Stimulated activated CD8-positive, alpha-beta memory T cell treated with anti-CD3 and anti-CD28 coated beads, Interleukin-7, amount 100 ng/mL, for 4 hours (primary cell): ENCODE results near the gene PUS3.
"Not testable (repeated sequence)": the region's sequence is repeated elsewhere in the genome, so short reads cannot be mapped to it uniquely, and the experiment has no call there.

Experiments
- DNase-seq, 2 donors: peaks; one replicate each; pipeline ENCODE4 v3.0.0-alpha.2; 2020; ENCODE audit warnings: low read depth in 2 of 2

PUS3 gene

DNA sequence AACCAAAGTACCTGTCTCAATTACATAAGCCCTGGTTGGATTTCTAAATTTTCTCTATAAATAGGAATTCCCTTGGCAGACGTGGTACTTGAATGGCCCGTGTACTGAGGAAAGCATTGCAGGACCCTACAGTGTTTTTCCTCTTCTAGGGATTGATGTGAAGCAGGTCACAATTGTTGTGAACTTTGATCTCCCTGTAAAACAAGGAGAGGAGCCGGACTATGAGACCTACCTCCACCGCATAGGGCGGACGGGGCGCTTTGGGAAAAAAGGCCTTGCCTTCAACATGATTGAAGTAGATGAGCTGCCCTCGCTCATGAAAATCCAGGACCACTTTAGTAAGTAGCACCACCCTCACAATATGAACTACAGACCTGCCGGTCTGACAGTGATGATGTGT, 18.0 kb upstream of the PUS3 start:
- DNase-seq, result no peak

DNA sequence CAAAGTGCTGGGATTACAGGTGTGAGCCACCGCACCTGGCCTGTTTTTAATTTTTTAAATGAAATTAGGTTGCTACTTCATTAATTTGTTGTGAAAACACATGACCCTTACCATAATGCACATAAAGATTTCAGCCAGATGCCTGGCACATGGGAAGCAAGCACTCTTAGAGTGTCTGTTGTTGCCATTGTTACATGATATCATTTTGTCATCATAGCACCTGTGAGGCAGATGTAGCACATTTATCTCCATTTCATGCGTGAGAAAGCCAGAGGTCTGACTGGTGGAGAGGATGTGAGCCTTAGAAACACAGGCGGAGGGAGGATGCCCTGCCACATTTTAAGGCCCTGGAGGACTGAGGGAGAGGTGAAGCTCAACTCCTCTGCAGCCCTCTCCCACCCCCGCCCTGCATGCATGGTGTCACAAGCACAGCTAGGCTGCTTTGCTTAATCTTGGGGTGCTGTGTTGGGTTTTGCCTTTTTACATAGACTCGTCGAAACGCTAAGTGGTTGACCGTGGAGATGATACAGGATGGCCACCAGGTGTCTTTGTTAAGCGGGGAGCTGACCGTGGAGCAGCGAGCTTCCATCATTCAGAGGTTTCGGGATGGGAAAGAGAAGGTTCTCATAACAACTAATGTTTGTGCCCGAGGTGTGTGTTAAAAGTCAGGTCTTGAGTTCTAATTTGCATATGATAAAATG, 15.3 kb upstream of the PUS3 start:
- DNase-seq, result no peak

DNA sequence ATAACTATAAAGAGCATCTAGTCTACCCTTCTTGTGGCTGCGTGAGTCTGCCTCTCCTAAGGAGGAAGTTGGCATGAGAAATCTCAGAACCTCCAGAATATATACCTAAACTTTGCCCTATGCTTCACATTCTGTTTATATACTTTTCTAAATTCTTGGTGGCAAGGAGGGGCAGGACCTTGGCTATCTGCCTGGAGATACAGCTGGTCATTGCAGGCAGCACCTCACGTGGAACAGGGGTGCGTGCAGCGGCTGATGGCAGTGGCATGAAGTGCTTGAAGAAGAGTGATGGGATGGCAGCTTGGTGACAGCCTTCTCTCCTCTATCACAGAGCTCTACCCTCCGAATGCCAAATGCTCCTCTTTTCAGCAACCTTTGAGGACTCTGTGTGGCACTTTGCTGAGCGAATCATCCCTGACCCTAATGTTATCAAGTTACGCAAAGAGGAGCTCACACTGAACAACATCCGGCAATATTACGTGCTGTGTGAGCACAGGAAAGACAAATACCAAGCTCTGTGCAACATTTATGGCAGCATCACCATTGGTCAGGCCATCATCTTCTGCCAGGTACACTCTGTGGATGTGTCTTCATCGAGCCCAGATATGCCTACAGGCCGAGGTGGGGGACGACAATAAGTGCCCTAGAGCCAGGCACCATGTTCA, 13.8 kb upstream of the PUS3 start:
- no peak for DNase-seq

GRCh38 chr11:125914601-125915000, 11.6 kb upstream of the PUS3 start:
- DNase-seq, result not testable (repeated sequence)

DNA sequence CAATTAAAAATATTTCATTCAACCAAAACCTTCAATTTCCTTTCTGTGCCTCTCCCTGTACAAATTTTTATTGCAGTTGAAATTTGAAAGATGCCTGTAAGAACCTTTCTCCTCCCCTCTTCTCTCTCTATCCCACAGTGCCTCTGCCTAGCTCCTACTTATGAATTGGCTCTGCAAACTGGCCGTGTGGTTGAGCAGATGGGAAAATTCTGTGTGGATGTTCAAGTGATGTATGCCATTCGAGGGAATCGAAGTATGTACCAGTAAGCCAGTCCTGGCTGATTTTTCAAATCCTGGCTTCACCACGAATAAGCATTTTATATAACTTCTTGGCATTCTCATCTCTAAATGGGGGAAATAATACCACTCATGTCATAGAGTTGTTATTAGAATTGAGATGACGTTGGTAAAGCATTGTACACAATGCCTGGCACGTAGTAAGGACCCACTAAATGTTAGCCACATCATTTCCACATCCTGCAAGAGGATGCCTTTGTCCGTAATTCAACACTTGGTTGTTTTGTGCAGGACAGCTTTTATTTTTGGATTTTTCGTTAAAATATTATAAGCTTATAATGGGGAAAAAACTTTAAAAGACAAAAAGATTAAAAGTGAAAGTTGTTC, 7.3 kb upstream of the PUS3 start:
- no peak for DNase-seq

DNA sequence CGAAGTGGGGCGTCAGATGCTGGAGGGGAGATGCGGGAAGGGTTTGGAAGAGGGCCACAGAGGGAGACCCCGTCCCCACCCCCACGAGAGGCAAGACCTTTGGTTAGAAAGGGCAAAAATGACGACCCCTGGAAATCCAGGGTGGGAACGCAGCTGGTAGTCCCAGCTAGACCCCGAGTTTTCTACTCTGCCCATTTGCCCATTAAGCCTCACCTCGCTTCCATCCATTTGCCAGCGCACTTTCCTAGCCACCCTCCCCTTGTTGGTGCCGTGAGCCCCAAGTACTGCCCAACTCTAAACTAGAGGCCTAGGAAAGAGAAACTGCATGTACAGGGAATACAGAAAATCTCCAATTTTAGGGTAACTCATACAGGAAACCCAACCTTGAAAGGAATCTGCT, 1.7 kb upstream of the PUS3 start:
- DNase-seq, result no peak

- DNase-seq, result peak in 1 of 2 donors; percentile 18
These were observed 979 bp upstream of the PUS3 start, which contains the start of gene DDX25 for GRCh38 chr11:125903711-125904659. TSS of gene DDX25 (plus strand) at chr11:125904508. CDS start at chr11:125904518, 10 bp downstream.

- no peak for DNase-seq
These were observed 604 bp downstream of the PUS3 start for GRCh38 chr11:125902277-125902926.

DNA sequence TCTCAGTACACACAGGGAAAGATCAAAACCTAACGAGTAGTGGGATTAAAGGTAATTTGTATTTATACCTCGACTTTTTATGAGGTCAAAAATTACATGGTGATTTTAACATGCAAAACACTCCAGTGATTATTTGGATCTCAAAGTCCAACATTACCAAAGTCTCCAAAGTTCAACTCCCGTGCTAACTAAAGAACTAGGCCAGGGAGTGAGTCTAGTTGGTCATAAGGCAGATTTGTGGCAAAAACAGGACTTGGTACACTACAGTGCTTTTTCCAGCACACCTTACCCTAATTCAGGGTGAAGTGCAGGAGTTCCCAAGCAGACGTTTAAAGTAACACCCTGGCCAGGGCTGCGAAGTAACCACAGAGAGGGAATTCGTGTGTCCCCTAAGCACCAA, 1.1 kb downstream of the PUS3 start:
- DNase-seq, result no peak

DNA sequence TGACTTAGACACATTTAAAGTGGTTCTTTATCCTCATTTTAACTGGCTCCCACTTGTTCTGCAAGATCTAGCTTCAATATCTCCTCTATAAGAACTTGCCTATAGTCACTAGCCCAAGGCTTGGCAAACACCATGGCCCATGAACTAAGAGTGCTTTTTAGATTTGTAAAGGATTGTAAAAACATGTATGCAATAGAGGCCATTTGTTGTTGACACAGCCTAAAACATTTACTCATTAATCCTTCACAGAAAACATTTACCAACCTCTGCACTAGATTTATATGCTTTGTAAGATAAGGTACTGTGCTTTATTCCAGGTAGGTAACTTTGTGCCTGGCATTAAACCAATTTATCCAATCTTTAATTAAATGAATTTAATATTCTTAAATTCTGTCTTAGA, 10.0 kb downstream of the PUS3 start:
- DNase-seq, result no peak

DNA sequence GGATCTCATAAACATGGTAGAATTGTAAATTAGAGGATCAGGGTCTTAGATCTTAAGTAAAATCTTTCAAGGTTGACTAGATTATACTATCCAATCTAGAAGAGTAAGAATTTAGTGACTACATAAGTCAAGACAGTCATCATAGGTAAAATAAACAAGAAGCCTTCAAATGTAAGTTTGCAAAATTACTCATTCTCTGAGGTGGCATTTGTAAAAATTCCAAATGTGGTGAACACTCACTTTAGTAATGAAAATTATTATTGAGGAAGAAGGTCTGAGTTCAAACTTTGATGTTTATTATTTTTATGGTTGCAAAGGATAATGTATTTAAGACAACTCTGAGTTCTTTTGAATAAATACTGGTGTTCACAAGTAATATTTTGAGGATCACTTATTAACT, 10.9 kb downstream of the PUS3 start:
- DNase-seq, result no peak

DNA sequence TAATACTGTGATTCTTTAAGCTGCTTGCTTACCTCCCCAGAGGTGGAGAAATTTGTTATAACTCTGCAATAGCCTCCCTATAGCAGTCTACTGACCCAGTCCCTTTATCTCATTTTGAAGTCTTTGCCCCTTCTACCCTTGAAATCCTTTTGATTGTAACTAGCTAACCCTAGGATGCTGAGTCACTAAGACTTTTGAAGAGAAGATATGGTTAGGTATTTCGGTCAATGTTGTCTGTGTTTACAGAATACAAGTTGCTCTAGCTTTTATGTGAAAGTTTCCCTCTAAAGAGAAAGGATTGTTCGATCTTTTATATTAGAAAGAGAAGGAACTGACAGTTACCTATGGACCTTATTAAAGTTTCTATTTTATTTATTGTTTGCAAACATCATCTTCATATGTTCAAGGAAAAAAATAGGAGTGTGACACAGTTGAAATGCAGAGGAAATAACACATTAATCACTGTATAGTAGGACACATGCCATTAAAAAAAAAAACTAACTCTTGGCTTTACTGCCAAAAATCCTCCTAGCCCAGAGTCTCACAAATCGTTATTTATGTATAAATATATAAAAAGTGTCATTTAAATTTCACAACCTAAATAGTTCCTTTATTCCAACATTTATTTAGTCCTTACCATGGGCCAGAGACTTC, 12.4 kb downstream of the PUS3 start:
- no peak for DNase-seq

DNA sequence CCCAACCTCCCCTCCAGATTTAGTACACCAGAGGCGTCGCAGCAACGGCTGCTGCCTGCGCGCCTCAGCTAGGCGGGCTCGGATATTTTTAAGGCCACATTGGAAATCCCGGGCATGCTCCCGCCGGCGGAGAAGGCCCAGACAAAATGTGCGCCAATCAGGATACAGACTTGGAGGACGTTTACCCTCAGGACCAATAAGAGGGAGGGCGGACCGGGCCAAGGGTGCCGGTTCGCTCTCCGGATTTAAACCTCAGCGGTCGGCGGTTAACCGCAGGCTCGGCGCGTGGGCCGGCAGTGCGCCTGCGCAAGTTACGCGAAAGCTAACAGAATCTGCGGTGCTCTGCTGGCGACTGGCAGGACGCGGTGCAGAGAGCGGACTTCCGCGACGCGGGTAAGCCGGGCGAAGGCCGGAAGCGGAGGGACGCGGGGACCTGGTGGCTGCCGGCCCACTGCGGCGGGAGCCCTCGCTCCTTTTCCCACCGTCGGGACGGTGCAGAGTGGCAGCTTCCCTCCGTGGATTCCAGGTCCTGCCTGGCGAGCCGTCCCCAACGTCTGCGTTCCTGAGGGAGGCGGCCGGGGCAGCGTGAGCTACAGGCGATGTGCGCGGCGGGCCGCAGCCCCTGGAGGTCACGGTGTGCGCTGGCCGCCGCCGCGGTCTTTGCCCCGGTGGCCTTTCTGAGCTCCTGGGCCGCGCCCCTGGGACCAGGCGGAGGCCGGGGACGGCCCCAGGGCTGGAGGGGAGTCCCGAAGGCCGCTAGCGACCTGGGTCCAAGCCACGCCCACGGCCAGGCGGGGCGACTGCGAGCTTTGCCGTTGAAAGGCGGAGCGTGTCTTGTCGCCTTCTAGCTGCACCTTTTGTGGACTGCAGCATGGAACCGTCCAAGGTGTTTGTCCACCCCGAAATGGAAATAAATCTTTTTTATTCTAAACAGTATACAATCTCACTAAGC, 15.4 kb downstream of the PUS3 start, which contains the start of gene HYLS1:
HYLS1 (plus strand) TSS at position 296 of the 952 bp plus-strand sequence. CDS start 11,701 bp downstream, outside the sequence.
- peak; percentile 85 to 91 for DNase-seq

DNA sequence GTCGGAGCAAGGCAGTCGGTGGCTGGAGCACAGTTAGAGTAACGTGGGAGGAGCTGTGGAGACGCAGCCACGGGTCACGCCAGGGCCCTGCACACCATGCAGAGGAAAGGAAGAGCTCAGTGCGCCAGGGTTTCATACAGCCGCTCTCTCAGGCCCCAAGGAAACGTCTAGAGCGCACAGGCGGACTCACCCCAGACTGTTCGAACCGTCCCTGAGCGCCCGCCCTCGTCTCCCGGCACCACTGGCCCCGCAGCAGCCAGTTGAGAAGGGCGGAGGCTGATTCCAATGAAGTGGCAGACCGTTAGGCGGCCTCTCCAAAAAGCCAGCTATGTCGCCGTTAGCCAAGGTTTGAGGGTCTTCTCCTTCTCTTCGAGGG, 16.0 kb downstream of the PUS3 start:
- peak in 1 of 2 donors; percentile 5 for DNase-seq

DNA sequence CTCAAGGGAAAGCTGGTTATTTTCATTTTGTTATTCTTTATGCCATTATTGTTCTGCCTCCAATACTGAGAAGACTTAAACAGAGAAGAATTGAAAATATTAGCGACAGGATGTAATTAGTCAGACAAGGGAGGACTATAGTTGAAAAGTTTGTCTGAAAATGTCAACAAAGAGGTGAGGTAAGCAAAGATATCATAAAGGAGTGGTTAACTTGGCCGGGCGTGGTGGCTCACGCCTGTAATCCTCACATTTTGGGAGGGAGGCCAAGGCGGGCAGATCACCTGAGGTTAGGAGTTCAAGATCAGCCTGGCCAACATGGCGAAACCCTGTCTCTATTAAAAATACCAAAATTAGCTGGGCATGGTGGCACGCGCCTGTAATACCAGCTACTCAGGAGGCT, 19.6 kb downstream of the PUS3 start:
- DNase-seq, result no peak

DNA sequence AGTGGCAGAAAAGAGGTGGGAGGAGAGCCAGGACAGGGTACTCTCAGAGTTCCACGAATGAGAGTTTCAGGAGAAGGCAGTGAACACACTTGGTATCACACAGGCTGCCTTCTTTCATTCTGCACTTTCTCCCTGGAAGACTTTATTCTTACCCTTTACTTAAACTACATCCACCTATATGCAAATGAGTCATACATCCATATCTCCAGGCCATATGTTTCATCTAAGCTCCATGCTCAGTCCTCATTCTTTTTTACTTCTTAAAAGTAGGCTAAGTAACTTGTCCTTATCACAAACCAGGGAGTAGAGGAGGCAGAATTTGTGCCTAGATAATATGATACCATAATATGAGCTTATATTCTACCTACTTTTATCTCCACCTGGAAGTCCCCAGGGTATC, 21.7 kb downstream of the PUS3 start:
- DNase-seq, result no peak

- DNase-seq, result peak in 1 of 2 donors; percentile 4
These were observed 28.4 kb downstream of the PUS3 start for GRCh38 chr11:125874556-125875124.

DNA sequence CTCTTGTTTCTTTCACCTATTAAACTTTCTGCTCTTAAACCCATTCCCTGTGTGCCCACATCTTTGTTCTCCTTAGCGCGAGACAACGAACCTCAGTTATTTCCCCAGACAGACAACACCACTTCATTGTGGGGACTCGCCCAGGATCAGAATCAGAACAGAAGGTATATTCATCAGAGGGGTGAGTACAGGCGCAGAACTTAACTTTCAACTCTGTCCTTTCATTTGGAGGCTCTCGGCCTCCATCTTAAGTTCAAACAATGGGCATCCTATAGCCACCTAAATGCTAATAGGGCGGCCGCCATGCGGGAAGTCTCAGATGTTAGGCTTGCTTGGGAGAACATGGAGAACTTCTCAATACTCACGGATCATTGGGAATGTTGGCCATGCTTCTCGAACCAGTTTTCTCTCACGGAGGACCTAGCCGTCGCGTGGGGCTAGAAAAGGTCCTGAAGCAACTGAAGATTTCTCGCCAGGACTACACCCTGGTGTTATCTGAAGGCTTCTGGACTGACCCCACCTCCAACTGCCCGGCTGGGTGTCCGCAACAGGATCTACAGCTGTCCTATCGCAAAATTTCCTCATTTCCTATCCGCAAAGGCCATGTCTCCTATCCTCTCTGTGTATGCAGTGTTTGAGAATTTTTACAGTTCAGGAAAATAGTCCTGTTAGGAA, 29.0 kb downstream of the PUS3 start:
- no peak for DNase-seq

- DNase-seq, result no peak
These were observed 30.9 kb downstream of the PUS3 start for GRCh38 chr11:125872138-125872491.
